Hepatocyte (in vitro differentiated cells): Measurements from ENCODE around the gene DAB1.

Source experiments
- CTCF ChIP-seq: fragments of 200-600 bp; sonication (generic); IDR thresholded peaks from 2 replicates; pipeline ENCODE4 v1.5.1; 2016; ENCODE audit warnings: antibody characterized with exemption, mild to moderate bottlenecking; ENCODE audit not compliant: poor library complexity
- EZH2 ChIP-seq: fragments of 200-600 bp; sonication (generic); IDR thresholded peaks from 2 replicates; pipeline ENCODE4 v1.6.1; 2016; ENCODE audit warnings: antibody characterized with exemption, mild to moderate bottlenecking, borderline replicate concordance
- EZH2phosphoT487 ChIP-seq: fragments of 200-600 bp; sonication (generic); IDR thresholded peaks from one replicate; pipeline ENCODE4 v1.6.1; 2018; ENCODE audit warnings: antibody characterized with exemption, mild to moderate bottlenecking, low read depth, moderate library complexity; ENCODE audit not compliant: unreplicated experiment, severe bottlenecking

GRCh38 chr1:57175506-57175905 lies 248.4 kb downstream of the DAB1 start:
- TF ChIP-seq CTCF (no peak), EZH2phosphoT487 (no peak), EZH2 (no peak)
